ENCODE results near the gene GFOD1.
"Not testable (repeated sequence)": the region's sequence is repeated elsewhere in the genome, so short reads cannot be mapped to it uniquely, and the experiment has no call there.

The GFOD1 gene

GRCh38 chr6:13463941-13464340 lies 23.5 kb downstream of the GFOD1 start:
- no peak for DNase-seq (ENCODE audit: low read depth)

GRCh38 chr6:13463328-13463717 lies 24.1 kb downstream of the GFOD1 start:
- no peak for DNase-seq (ENCODE audit: low read depth)

- DNase-seq (ENCODE audit: low read depth), result no peak
Observed at GRCh38 chr6:13462458-13463327, 24.7 kb downstream of the GFOD1 start.

GRCh38 chr6:13461805-13462204 lies 25.6 kb downstream of the GFOD1 start:
- no peak for DNase-seq (ENCODE audit: low read depth)

- no peak for DNase-seq (ENCODE audit: low read depth)
Observed at GRCh38 chr6:13461307-13461706, 26.1 kb downstream of the GFOD1 start.

GRCh38 chr6:13460289-13460688 lies 27.1 kb downstream of the GFOD1 start:
- not testable (repeated sequence) for DNase-seq (ENCODE audit: low read depth)

GRCh38 chr6:13457577-13457976 lies 29.8 kb downstream of the GFOD1 start:
- DNase-seq (ENCODE audit: low read depth), result no peak

GRCh38 chr6:13455552-13455966 lies 31.8 kb downstream of the GFOD1 start:
- DNase-seq (ENCODE audit: low read depth), result no peak

- no peak for DNase-seq (ENCODE audit: low read depth)
Observed at GRCh38 chr6:13454286-13455221, 32.8 kb downstream of the GFOD1 start.

GRCh38 chr6:13453771-13454251 lies 33.6 kb downstream of the GFOD1 start:
- no peak for DNase-seq (ENCODE audit: low read depth)

- no peak for DNase-seq (ENCODE audit: low read depth)
Observed at GRCh38 chr6:13453153-13453552, 34.2 kb downstream of the GFOD1 start.

- no peak for DNase-seq (ENCODE audit: low read depth)
Observed at GRCh38 chr6:13452346-13453117, 34.9 kb downstream of the GFOD1 start.

GRCh38 chr6:13451181-13451895 lies 36.1 kb downstream of the GFOD1 start:
- DNase-seq (ENCODE audit: low read depth), result no peak

- no peak for DNase-seq (ENCODE audit: low read depth)
Observed at GRCh38 chr6:13450628-13451027, 36.8 kb downstream of the GFOD1 start.

GRCh38 chr6:13447949-13448724 lies 39.3 kb downstream of the GFOD1 start:
- no peak for DNase-seq (ENCODE audit: low read depth)

- no peak for DNase-seq (ENCODE audit: low read depth)
Observed at GRCh38 chr6:13446381-13446780, 41.0 kb downstream of the GFOD1 start.

- no peak for DNase-seq (ENCODE audit: low read depth)
Observed at GRCh38 chr6:13445744-13446115, 41.7 kb downstream of the GFOD1 start.

- DNase-seq (ENCODE audit: low read depth), result no peak
Observed at GRCh38 chr6:13445005-13445743, 42.2 kb downstream of the GFOD1 start.

GRCh38 chr6:13444604-13445003 lies 42.8 kb downstream of the GFOD1 start:
- DNase-seq (ENCODE audit: low read depth), result no peak

- DNase-seq (ENCODE audit: low read depth), result not testable (repeated sequence)
Observed at GRCh38 chr6:13443978-13444377, 43.4 kb downstream of the GFOD1 start.

Data from non-pigmented ciliary epithelial cell (primary cell).